Esophagus muscularis mucosa (tissue), 4 donors: Measurements from ENCODE around the gene TSPAN17. TPM values are rescaled to one million over a fixed set of nuclear protein-coding genes. Genes with fewer than 3 reads are reported as not detected.

Experiments used
- DNase-seq: peaks from one replicate; pipeline ENCODE4 v3.0.0-alpha.2; 2017; ENCODE audit errors: extremely low spot score
- H3K27ac ChIP-seq, 4 donors: fragments of 200-600 bp; sonication (generic); replicated peaks in 1 of 4; 1 replicate in 3 of 4; 2 replicates in 1 of 4; pipeline ENCODE4 v1.5.1; 2016 to 2019; ENCODE audit warnings: mild to moderate bottlenecking in 1 of 4
- H3K27me3 ChIP-seq, 4 donors: fragments of 200-600 bp; sonication (generic); one replicate each; pipeline versions ENCODE4 v1.5.1 to v1.6.0; 2016 to 2019
- H3K36me3 ChIP-seq, 4 donors: fragments of 200-600 bp; sonication (generic); one replicate each; pipeline ENCODE4 v1.5.1; 2016 to 2019
- H3K4me1 ChIP-seq, 4 donors: fragments of 200-600 bp; sonication (generic); one replicate each; pipeline ENCODE4 v1.5.1; 2016 to 2019
- H3K4me3 ChIP-seq, 4 donors: fragments of 200-600 bp; sonication (generic); 1 replicate in 2 of 4; 2 replicates in 2 of 4; pipeline ENCODE4 v1.5.1; 2016 to 2019; ENCODE audit warnings: mild to moderate bottlenecking in 4 of 4, moderate library complexity in 1 of 4
- H3K9me3 ChIP-seq, 4 donors: fragments of 200-600 bp; sonication (generic); 1 replicate in 3 of 4; 2 replicates in 1 of 4; pipeline ENCODE4 v1.5.1; 2016 to 2019
- EP300 ChIP-seq: sonication (generic); formaldehyde crosslinking; IDR thresholded peaks from one replicate; pipeline ENCODE4 v1.6.1; 2017; ENCODE audit warnings: antibody characterized with exemption
- POLR2A ChIP-seq: fragments of 450-650 bp; IDR thresholded peaks from one replicate; pipeline ENCODE4 v1.6.1; 2017; ENCODE audit warnings: antibody characterized with exemption, moderate library complexity, mild to moderate bottlenecking, low read depth
- POLR2AphosphoS5 ChIP-seq, 2 donors: sonication (generic); formaldehyde crosslinking; IDR thresholded peaks; one replicate each; pipeline ENCODE4 v1.6.1; 2017; ENCODE audit warnings: antibody characterized with exemption in 2 of 2
- WGBS: methylation state at CpG from one replicate; pipeline ENCODE4 v1.1.5; 2018; 5-methylcytosine and 5-hydroxymethylcytosine counted together
- intact Hi-C: fragments of 100-400 bp; cut with DNase I; formaldehyde crosslinking; loops from one replicate; pipeline ENCODE4 v1.15.1; 2023
- total RNA-seq, 4 donors: library from RNA; depleted of rRNA; stranded (reverse); fragments of >200 nt; gene quantifications; one replicate each; pipeline versions ENCODE4 v1.1.0 to v1.2.1, GENCODE V29; 2016
- TF ChIP-seq, protein P1 (sequence below), 3 experiments: fragments of 200-600 bp in 2 of 3; fragments of 450-650 bp in 1 of 3; sonication (generic) in 2 of 3; IDR thresholded peaks; one replicate each; pipeline ENCODE4 v1.5.1; 2017 to 2019; ENCODE audit warnings: antibody characterized with exemption in 3 of 3, mild to moderate bottlenecking in 2 of 3, moderate library complexity in 1 of 3

TSPAN17 gene
- total RNA-seq, 4 donors from 2014 or later: 8.3 to 18.6 (median 14.8) TPM

DNA sequence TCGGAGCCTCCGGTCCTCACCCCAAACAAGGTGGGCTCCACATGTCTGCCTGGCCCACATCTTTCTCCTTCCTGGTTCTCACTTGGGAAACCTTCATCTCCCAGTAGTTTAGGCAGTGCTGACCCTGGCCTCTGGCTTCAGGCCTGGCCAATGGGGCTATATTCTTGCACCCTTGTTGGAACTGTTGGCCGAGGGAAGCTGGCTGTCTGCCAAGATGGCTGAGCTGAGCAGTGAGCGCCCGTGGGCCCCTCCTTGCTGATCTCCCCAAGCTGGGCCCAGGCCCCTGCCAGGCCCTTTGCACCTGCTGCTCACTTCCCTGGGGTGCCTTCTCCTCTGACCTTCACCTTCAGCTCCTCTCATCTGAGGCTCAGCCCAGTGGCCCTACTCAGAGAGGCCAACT lies 31.3 kb downstream of the TSPAN17 start:
- Histone ChIP-seq H3K27me3 (peaks cover 0 to 74% (median 15%) of the 10 kb centered on the region in 4 donors), H3K36me3 (no peaks in the 10 kb centered on the region), H3K9me3 (no peaks in the 10 kb centered on the region), H3K4me1 (peaks cover 8 to 13% (median 10%) of the 10 kb centered on the region in 4 donors), H3K27ac (no peak overlapping the region), H3K4me3 (no peak overlapping the region)
- TF ChIP-seq POLR2A: no peak
- intact Hi-C loops: no loop called here
- WGBS: 76% methylated on average over 3 of the region's 5 CpGs
- no peak for DNase-seq

DNA sequence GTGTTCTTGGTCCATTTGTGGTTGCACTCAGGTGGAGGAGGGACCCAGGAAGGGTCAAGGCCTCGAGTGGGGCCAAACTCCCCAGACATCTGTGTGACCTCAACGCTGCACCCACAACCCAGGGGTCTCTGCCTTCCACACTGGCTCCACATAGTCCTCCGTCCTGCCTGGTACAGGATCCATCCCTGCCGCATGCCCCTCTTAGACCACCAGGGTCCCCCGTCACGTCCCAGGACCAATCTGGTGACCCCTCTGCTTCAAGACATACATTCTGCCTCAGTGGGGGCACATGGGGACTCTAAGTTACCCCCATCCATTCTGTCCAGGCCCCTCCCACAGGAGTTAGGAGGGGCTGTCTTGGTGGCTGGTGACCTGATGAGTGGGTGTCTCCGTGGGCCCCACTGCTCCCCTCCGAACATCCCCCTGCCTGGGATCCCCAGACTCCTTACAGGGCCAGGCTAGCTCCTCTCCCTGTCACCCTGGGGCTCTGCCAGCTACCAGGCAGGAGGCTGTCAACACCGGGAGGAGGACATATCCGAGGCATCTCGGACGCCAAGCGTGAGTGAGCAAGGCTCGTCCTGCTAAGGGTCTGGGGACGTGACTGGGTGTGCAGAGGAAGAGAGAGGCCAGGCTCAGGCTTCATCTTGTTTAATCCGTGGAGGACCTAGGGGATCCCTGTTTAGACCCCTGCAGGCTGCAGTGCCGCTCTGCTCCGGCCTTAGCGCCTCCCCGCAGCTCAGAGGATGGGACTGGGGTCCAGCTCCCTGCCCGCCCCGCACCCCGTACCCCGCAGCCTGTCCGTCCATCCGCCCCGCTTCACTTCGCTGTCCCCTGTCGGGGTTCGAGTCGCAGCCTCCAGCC lies 32.3 kb downstream of the TSPAN17 start:
- peaks cover 0 to 77% (median 15%) of the 10 kb centered on the region in 4 donors for H3K27me3 ChIP-seq
- no peaks in the 10 kb centered on the region for H3K36me3 ChIP-seq
- intact Hi-C loops: no loop called here

DNA sequence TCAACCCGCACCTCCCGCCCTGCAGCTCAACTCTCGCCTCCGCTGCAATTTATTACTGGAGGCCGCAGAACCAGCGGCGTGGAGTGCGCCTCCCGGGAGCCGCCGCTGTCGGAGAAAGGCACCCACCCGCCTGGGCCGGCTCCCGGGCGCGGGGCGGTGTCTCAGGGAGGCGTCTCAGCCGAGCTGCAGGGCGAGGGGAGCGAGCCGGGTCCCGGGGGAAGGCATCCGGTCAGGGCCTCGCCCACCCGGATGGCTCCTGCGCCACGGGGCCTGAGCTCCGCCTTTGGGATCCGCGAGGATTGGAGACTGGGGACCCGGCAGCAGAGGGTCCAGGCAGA lies 32.9 kb downstream of the TSPAN17 start:
- no peak for TF ChIP-seq EP300
- TF ChIP-seq, protein P1, sequence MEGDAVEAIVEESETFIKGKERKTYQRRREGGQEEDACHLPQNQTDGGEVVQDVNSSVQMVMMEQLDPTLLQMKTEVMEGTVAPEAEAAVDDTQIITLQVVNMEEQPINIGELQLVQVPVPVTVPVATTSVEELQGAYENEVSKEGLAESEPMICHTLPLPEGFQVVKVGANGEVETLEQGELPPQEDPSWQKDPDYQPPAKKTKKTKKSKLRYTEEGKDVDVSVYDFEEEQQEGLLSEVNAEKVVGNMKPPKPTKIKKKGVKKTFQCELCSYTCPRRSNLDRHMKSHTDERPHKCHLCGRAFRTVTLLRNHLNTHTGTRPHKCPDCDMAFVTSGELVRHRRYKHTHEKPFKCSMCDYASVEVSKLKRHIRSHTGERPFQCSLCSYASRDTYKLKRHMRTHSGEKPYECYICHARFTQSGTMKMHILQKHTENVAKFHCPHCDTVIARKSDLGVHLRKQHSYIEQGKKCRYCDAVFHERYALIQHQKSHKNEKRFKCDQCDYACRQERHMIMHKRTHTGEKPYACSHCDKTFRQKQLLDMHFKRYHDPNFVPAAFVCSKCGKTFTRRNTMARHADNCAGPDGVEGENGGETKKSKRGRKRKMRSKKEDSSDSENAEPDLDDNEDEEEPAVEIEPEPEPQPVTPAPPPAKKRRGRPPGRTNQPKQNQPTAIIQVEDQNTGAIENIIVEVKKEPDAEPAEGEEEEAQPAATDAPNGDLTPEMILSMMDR (IDR thresholded peaks at IDR 0.05): no peak
- TF ChIP-seq POLR2AphosphoS5 (IDR thresholded peaks at IDR 0.05): no peak
- TF ChIP-seq POLR2A: no peak

More for the DNA sequence above, 32.3 kb downstream of the TSPAN17 start:
- WGBS: 50% methylated on average over 13 of the region's 31 CpGs
- Histone ChIP-seq H3K9me3 (peaks cover 0 to under 1% (median 0%) of the 10 kb centered on the region in 4 donors), H3K27ac (no peak overlapping the region), H3K4me3 (no peak overlapping the region), H3K4me1 (peaks cover 8 to 13% (median 10%) of the 10 kb centered on the region in 4 donors)
- DNase-seq: no peak
- no peak for TF ChIP-seq POLR2AphosphoS5 (IDR thresholded peaks at IDR 0.05)
- TF ChIP-seq EP300: no peak
- no peak for TF ChIP-seq POLR2A
- TF ChIP-seq, protein P1 (IDR thresholded peaks at IDR 0.05): no peak

DNA sequence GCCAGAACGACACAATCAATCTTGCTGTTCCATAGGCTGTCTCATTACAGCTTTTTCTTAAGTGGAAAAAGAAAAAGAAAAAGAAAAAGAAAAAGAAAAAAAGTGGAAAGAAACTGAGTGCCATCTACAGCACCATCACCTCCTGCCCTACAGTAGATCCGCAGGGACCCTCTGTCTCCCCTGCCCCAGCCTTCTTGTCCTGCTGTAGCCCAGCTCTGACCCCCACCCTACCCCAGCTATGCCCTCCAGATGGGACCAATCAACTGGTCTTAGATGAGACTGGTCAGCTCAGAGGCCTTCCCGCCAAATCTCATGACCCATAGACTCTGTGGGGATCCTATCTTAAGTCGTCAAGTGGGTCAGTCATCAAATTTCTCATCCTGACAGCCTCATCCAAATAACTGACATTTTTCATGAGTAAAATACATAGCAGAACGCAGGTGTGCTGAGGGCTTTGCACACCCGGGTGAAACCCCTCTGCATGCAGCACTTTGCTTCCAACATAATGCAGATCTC lies 34.8 kb downstream of the TSPAN17 start:
- DNase-seq: no peak
- Histone ChIP-seq H3K4me3 (no peak overlapping the region), H3K36me3 (no peaks in the 10 kb centered on the region), H3K4me1 (peaks cover 7 to 10% (median 8%) of the 10 kb centered on the region in 4 donors), H3K9me3 (peaks cover 0 to 10% (median 5%) of the 10 kb centered on the region in 4 donors), H3K27me3 (peaks cover 0 to 74% (median 15%) of the 10 kb centered on the region in 4 donors), H3K27ac (no peak overlapping the region)
- intact Hi-C loops: no loop called here
- 70% methylated on average over 6 of the region's 6 CpGs for WGBS
- TF ChIP-seq, protein P1 (IDR thresholded peaks at IDR 0.05): no peak
- no peak for TF ChIP-seq POLR2AphosphoS5 (IDR thresholded peaks at IDR 0.05)
- TF ChIP-seq POLR2A: no peak
- TF ChIP-seq EP300: no peak

More for the DNA sequence above, 32.9 kb downstream of the TSPAN17 start:
- Histone ChIP-seq H3K27ac (no peak overlapping the region), H3K4me1 (peaks cover 8 to 13% (median 10%) of the 10 kb centered on the region in 4 donors), H3K9me3 (peaks cover 0 to 7% (median 5%) of the 10 kb centered on the region in 4 donors), H3K36me3 (no peaks in the 10 kb centered on the region), H3K27me3 (peaks cover 0 to 77% (median 15%) of the 10 kb centered on the region in 4 donors), H3K4me3 (no peak overlapping the region)
- no peak for DNase-seq
- WGBS: 8% methylated on average over 11 of the region's 33 CpGs
- intact Hi-C loops: no loop called here

DNA sequence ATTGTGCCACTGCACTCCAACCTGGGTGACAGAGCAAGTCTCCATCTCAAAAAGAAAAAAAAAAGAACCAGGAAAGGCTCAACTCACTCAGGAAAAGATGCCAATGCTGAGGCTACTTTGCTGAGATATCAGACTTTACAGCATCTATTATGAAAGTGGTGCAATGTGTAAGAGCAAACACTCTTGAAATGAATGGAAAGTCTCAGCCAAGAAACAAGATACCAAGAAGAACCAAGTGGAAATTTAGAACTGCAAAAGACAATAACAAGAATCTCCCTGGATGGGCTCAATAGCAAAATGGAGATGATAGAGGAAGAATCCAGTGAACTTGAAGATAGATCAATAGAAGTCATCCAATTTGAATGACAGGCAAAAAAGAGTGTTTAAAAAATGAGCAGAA lies 37.7 kb downstream of the TSPAN17 start:
- H3K27ac ChIP-seq: no peak overlapping the region
- peaks cover 4 to 6% (median 4%) of the 10 kb centered on the region in 4 donors for H3K4me1 ChIP-seq
- TF ChIP-seq, protein P1 (IDR thresholded peaks at IDR 0.05): no peak
- TF ChIP-seq POLR2AphosphoS5 (IDR thresholded peaks at IDR 0.05): no peak
- no peak for TF ChIP-seq EP300
- no peak for TF ChIP-seq POLR2A
- intact Hi-C loops: no loop called here
- H3K4me3 ChIP-seq: no peak overlapping the region
- DNase-seq: no peak
- peaks cover 0 to 62% (median 8%) of the 10 kb centered on the region in 4 donors for H3K27me3 ChIP-seq
- H3K36me3 ChIP-seq: no peaks in the 10 kb centered on the region
- H3K9me3 ChIP-seq: peaks cover 0 to 10% (median 5%) of the 10 kb centered on the region in 4 donors
